ENCODE data around the gene CD99. TPM values are rescaled to one million over a fixed set of nuclear protein-coding genes. Genes with fewer than 3 reads are reported as not detected.

CD99 gene
- total and polyA plus RNA-seq, 4 donors = 49.9 to 165 (median 102) TPM

GRCh38 chrX:2715066-2715600, 24.0 kb downstream of the CD99 start:
- H3K4me1 ChIP-seq (ENCODE audit: control insufficient read depth in 4 of 4, insufficient read depth in 4 of 4, low read length in 3 of 4) = peaks cover 0 to 8% (median 3%) of the 10 kb centered on the region in 4 donors
- H3K27me3 ChIP-seq (ENCODE audit: control insufficient read depth in 4 of 4, insufficient read depth in 4 of 4, low read length in 3 of 4) = no peaks in the 10 kb centered on the region
- DNase-seq (ENCODE audit: low spot score) = no peak
- WGBS = 86% methylated on average over 11 of the region's 11 CpGs
- TF ChIP-seq JUND (IDR thresholded peaks at IDR 0.05) (no peak), NR2F2 (IDR thresholded peaks at IDR 0.05) (no peak), TAF1 (conservative IDR thresholded peaks at IDR 0.05) (no peak), MAX (IDR thresholded peaks at IDR 0.05) (no peak), ATF3 (IDR thresholded peaks at IDR 0.05) (no peak), SP1 (IDR thresholded peaks at IDR 0.05) (no peak), HNF4G (IDR thresholded peaks at IDR 0.05) (no peak), RXRA (IDR thresholded peaks at IDR 0.05) (no peak), FOXA2 (IDR thresholded peaks at IDR 0.05) (no peak), GABPA (IDR thresholded peaks at IDR 0.05 in 1 of 2, conservative IDR thresholded peaks at IDR 0.05 in 1 of 2) (no peak), FOXA1 (IDR thresholded peaks at IDR 0.05) (no peak), REST (IDR thresholded peaks at IDR 0.05) (no peak), ZBTB33 (IDR thresholded peaks at IDR 0.05) (no peak), EGR1 (IDR thresholded peaks at IDR 0.05; ENCODE audit: low read depth in 2 of 2) (no peak), HNF4A (conservative IDR thresholded peaks at IDR 0.05) (no peak)
- peaks cover 0 to 13% (median 5%) of the 10 kb centered on the region in 4 donors for H3K36me3 ChIP-seq (ENCODE audit: control insufficient read depth in 4 of 4, insufficient read depth in 3 of 4, low read depth in 1 of 4, low read length in 3 of 4)
- no peaks in the 10 kb centered on the region for H3K9me3 ChIP-seq (ENCODE audit: control insufficient read depth in 4 of 4, low read length in 3 of 4)
- H3K4me3 ChIP-seq (ENCODE audit: low read depth in 1 of 3, low read length in 3 of 3) = no peak overlapping the region
- no peak overlapping the region for H3K27ac ChIP-seq (ENCODE audit: low read depth in 1 of 2, low read length in 2 of 2)
- no peak overlapping the region for H3K9ac ChIP-seq (ENCODE audit: low read depth in 1 of 2, low read length in 2 of 2)

GRCh38 chrX:2717312-2717711, 26.2 kb downstream of the CD99 start:
- DNase-seq (ENCODE audit: low spot score) = no peak
- no peak for TF ChIP-seq MAX (IDR thresholded peaks at IDR 0.05)
- TF ChIP-seq GABPA (IDR thresholded peaks at IDR 0.05 in 1 of 2, conservative IDR thresholded peaks at IDR 0.05 in 1 of 2) = no peak
- TF ChIP-seq RXRA (IDR thresholded peaks at IDR 0.05) = no peak
- no peak for TF ChIP-seq FOXA1 (IDR thresholded peaks at IDR 0.05)
- Histone ChIP-seq H3K27me3 (ENCODE audit: control insufficient read depth in 4 of 4, insufficient read depth in 4 of 4, low read length in 3 of 4) (no peaks in the 10 kb centered on the region), H3K9me3 (ENCODE audit: control insufficient read depth in 4 of 4, low read length in 3 of 4) (no peaks in the 10 kb centered on the region), H3K9ac (ENCODE audit: low read depth in 1 of 2, low read length in 2 of 2) (no peak overlapping the region), H3K36me3 (ENCODE audit: control insufficient read depth in 4 of 4, insufficient read depth in 3 of 4, low read depth in 1 of 4, low read length in 3 of 4) (peaks cover under 1 to 16% (median 6%) of the 10 kb centered on the region in 4 donors), H3K4me1 (ENCODE audit: control insufficient read depth in 4 of 4, insufficient read depth in 4 of 4, low read length in 3 of 4) (peaks cover 0 to 10% (median 3%) of the 10 kb centered on the region in 4 donors), H3K27ac (ENCODE audit: low read depth in 1 of 2, low read length in 2 of 2) (no peak overlapping the region), H3K4me3 (ENCODE audit: low read depth in 1 of 3, low read length in 3 of 3) (no peak overlapping the region)
- WGBS = 87% methylated on average over 5 of the region's 5 CpGs

Measured in liver (tissue), 9 donors.